Adipocyte (in vitro differentiated cells): ENCODE measurements around the gene STOM.

Experiments
- DNase-seq: peaks from one replicate; pipeline ENCODE4 v3.0.0-alpha.2; 2015; ENCODE audit warnings: low read depth
- H3K27me3 ChIP-seq: replicated peaks from 2 replicates; pipeline ENCODE4 v1.7.0; 2013; ENCODE audit warnings: mild to moderate bottlenecking, low read length, moderate library complexity; ENCODE audit not compliant: control insufficient read depth, insufficient read depth
- H3K36me3 ChIP-seq: 2 replicates; pipeline ENCODE4 v1.7.0; 2013; ENCODE audit warnings: low read length, mild to moderate bottlenecking, moderate library complexity; ENCODE audit not compliant: control insufficient read depth, insufficient read depth, severe bottlenecking
- H3K4me1 ChIP-seq: 2 replicates; pipeline ENCODE4 v1.7.0; 2013; ENCODE audit warnings: mild to moderate bottlenecking, low read length, moderate library complexity; ENCODE audit not compliant: control insufficient read depth, insufficient read depth
- H3K4me3 ChIP-seq: 2 replicates; pipeline ENCODE4 v1.7.0; 2013; ENCODE audit warnings: mild to moderate bottlenecking, low read length, moderate library complexity
- H3K9ac ChIP-seq: 2 replicates; pipeline ENCODE4 v1.7.0; 2013; ENCODE audit warnings: mild to moderate bottlenecking, low read length, moderate library complexity
- H3K9me3 ChIP-seq: 2 replicates; pipeline ENCODE4 v1.7.0; 2013; ENCODE audit warnings: mild to moderate bottlenecking, low read length, moderate library complexity; ENCODE audit not compliant: control insufficient read depth

Gene STOM

DNA sequence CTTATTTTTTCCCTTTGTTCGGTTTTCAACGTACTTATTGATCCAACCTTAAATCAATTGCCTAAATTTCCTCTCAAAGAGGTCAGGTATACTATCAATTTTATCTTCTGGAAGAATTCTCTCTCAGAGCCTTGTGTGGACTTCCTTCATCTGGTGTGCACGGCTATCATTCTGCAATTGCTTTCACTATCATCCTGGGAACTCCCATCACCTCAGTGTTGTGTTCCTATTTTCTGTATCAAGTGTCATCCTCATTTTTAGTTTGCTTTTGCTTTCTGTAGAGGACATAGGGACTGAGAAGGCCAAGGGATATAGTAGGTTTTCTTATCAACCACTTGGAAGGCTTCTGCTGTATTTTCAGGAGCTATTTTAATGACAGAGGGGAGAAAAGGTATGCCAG, 11.3 kb downstream of the STOM start:
- DNase-seq: no peak
- Histone ChIP-seq H3K4me3 (peak overlapping the region; percentile 35), H3K27me3 (no peaks in the 10 kb centered on the region), H3K36me3 (peaks cover 37% of the 10 kb centered on the region), H3K9ac (peak overlapping the region; percentile 30), H3K4me1 (peaks cover 56% of the 10 kb centered on the region), H3K9me3 (no peaks in the 10 kb centered on the region)

DNA sequence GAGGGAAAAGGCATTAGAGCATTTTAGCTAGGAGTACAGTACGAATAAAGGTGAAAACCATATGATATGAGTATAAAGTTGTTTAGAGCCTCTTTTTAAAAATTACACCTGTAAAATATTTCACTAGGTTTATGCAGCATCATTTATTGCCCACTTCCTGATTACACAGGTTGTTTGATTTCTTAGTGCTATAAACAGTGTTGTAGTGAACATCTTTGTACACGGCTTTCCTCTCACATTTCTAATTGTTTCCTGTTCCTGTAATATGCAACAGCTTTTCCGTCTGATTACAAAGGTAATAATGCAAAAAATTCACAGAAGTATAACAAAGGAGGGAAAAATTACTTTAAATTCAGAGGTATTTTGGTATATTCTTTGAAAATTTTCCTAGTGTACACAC, 13.0 kb downstream of the STOM start:
- H3K4me1 ChIP-seq: peaks cover 41% of the 10 kb centered on the region
- no peak for DNase-seq
- H3K36me3 ChIP-seq: peaks cover 55% of the 10 kb centered on the region
- no peaks in the 10 kb centered on the region for H3K9me3 ChIP-seq
- no peaks in the 10 kb centered on the region for H3K27me3 ChIP-seq
- no peak overlapping the region for H3K9ac ChIP-seq
- no peak overlapping the region for H3K4me3 ChIP-seq

DNA sequence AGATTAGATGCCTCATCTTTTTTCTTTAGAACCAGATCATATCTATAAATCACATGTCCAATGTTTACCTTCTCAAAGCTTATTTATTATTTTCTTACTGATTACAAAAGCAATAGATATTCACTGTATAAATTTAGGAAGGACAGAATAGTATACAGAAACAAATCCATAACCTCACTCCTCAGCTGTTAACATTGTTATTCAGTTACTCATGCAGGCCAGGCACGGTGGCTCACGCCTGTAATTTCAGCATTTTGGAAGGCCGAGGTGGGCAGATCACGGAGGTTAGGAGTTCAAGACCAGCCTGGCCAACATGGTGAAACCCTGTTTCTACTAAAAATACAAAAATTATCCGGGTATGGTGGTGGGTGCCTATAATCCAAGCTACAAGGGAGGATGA, 15.3 kb downstream of the STOM start:
- Histone ChIP-seq H3K9me3 (no peaks in the 10 kb centered on the region), H3K4me1 (peaks cover 37% of the 10 kb centered on the region), H3K9ac (no peak overlapping the region), H3K36me3 (peaks cover 77% of the 10 kb centered on the region), H3K27me3 (no peaks in the 10 kb centered on the region), H3K4me3 (no peak overlapping the region)
- DNase-seq: no peak

DNA sequence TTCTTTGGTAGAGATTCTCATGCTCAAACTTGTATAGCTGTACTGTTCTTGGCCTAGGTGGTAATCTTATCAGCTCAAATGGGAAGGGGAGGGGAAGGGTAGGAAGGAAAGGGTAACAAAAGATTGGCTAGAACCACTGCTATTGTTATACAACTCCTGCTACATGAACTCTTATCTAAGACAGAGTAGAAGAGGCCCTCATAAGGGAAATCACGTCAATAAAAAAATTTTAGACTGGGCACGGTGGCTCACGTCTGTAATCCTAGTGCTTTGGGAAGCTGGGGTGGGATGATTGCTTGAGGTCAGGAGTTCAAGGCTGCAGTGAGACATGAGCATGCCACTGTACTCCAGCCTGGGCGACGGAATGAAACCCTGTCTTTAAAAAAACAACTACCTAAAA, 15.9 kb downstream of the STOM start:
- Histone ChIP-seq H3K36me3 (peaks cover 83% of the 10 kb centered on the region), H3K4me3 (no peak overlapping the region), H3K9me3 (no peaks in the 10 kb centered on the region), H3K27me3 (no peaks in the 10 kb centered on the region), H3K4me1 (peaks cover 31% of the 10 kb centered on the region), H3K9ac (no peak overlapping the region)
- DNase-seq: no peak

DNA sequence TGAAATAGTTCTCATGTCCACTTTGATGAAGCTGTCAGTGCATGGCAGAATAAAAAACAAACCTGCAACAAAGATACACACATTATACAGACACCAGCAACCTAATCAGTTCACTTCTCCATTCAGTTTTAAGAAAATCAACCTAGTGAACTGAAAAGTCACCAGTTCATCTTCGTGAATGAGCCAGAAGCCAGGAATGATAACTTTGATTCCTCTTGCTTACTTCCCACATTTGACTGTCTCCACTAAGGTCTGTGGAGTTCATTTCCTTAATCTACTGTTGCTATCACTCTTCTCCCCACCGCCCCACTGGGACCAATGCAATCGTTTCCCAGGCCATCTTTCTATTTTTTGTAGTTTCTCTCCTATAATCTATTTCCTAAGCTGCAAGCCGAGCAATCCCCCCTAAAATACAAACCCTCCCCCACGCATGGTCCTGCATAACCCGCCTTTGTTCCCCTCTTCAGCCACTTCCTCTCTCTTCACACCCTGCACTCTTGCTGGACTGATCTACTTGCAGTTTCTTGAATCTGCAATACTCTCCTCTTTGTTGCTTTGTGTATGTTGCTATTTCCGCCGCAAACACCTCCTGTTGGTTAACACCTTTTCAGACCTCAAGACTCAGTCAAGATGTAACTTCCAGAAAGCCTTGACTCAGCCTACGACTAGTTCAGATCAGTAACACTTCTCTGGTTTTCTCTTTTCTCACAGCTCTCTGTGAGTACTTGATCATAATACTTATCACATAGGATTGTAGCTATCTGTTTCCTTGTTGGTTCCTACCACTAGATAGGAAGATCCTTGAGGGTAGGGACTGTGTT, 16.6 kb downstream of the STOM start:
- peaks cover 83% of the 10 kb centered on the region for H3K36me3 ChIP-seq
- H3K4me3 ChIP-seq: no peak overlapping the region
- DNase-seq: no peak
- no peaks in the 10 kb centered on the region for H3K27me3 ChIP-seq
- H3K9ac ChIP-seq: no peak overlapping the region
- H3K9me3 ChIP-seq: no peaks in the 10 kb centered on the region
- H3K4me1 ChIP-seq: peaks cover 24% of the 10 kb centered on the region

DNA sequence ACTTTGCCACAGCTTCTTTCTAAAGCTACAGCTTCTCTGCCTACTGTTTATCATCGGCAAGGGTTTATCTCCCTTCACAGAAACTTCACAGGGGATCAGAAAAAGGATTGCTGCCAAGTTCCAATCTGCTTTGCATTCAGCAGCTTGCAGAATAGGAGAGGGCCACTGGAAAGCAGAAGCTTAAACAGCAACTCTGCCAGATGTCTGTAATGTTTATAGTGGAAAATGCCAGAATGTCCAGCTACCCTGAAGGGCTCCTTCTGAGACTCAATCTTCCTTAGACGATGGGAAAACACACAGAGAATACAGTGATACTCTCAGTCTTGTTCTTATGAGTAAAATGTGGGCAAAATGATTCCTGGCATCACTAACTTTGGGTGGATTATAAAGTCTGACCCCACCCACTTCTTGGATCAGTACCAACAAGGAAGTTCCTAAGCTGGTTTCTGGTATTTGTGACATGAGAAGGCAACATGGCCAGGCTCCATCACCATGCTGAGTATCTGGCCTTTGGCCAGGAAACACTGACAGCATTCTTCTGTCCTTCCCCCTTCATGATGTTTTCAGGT, 19.0 kb downstream of the STOM start:
- Histone ChIP-seq H3K4me3 (peak overlapping the region; percentile 10), H3K36me3 (peaks cover 97% of the 10 kb centered on the region), H3K9me3 (no peaks in the 10 kb centered on the region), H3K4me1 (peaks cover 20% of the 10 kb centered on the region), H3K9ac (peak overlapping the region; percentile 55), H3K27me3 (no peaks in the 10 kb centered on the region)
- peak; percentile 95 for DNase-seq

DNA sequence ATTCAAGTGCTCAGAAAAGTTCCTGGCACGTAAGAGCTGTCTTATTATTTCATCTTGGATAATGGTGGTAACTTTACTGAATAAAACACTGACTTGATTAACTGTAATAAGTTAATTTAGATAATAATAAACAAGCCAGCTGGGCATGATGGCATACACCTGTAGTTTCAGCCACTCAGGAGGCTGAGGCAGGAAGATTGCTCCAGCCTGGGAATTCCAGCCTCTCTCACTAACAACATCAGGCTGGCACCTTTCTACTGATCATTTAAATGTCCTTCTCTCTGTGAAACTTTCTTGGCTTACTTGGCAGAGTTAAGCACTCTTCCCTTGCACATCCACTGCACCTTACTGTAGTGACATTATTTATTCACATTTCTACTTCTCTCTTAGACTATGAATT, 20.0 kb downstream of the STOM start:
- Histone ChIP-seq H3K4me1 (peaks cover 19% of the 10 kb centered on the region), H3K36me3 (peaks cover 98% of the 10 kb centered on the region), H3K9ac (no peak overlapping the region), H3K27me3 (no peaks in the 10 kb centered on the region), H3K9me3 (no peaks in the 10 kb centered on the region), H3K4me3 (no peak overlapping the region)
- DNase-seq: no peak

DNA sequence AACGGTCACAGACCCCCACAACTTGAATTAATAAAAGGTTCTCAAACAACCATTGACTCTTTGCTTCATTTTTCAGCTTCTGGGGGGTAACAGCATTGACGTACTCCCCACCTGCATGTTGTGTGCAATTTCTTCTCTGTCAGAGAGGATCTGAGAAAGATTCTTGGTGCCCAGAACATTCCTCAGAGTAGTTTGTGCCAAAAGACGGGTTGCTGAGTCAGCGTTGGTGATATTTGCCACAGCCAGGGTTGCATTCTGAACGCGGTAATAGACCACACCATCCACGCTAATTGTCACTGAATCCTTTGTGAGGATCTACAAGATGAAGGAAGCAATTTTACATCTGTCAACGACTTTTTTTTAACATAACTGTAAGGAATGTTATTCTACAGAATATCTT, 21.0 kb downstream of the STOM start:
- peaks cover 19% of the 10 kb centered on the region for H3K4me1 ChIP-seq
- no peaks in the 10 kb centered on the region for H3K9me3 ChIP-seq
- H3K4me3 ChIP-seq: no peak overlapping the region
- no peak for DNase-seq
- H3K27me3 ChIP-seq: no peaks in the 10 kb centered on the region
- H3K9ac ChIP-seq: no peak overlapping the region
- H3K36me3 ChIP-seq: peaks cover 99% of the 10 kb centered on the region

DNA sequence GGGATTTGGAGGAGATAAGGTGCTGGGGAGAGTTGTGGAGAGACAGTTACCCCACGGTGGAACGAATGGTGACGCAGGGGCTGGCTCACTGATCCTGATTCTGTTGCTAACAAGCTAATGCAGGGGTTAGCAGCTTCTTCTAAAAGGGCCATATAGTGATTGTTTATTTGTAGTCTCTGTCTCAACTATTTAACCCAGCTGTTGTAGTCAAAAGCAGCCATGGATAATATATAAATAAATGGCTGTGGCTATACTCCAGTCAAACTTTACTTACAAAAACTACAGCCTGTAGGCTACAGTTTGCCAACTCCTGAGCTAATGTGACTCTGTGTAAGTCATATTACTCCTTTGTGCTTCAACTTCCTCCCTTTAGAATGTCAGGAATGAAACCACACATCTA, 21.8 kb downstream of the STOM start:
- peaks cover 19% of the 10 kb centered on the region for H3K4me1 ChIP-seq
- H3K9ac ChIP-seq: no peak overlapping the region
- no peak for DNase-seq
- no peaks in the 10 kb centered on the region for H3K27me3 ChIP-seq
- no peaks in the 10 kb centered on the region for H3K9me3 ChIP-seq
- peaks cover 99% of the 10 kb centered on the region for H3K36me3 ChIP-seq
- no peak overlapping the region for H3K4me3 ChIP-seq

DNA sequence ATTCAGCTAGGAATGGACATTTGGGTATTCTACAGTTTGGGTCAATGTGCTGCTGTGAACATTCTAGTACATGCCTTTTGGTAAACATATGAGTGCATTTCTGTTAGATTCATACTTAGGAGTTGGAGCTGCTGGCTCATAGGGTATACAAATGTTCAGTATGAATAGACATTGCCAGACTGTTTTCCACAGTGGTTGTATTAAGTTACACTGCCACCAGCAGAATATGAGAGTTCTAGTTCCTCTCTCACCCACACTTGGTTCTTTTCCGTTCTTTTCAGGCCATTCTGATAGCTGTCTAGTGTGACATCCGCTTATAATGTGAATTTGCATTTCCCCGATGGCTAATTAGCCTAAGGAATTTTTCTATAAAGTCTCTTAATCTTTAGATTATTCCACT, 25.0 kb downstream of the STOM start:
- H3K9ac ChIP-seq: no peak overlapping the region
- no peak overlapping the region for H3K4me3 ChIP-seq
- H3K36me3 ChIP-seq: peaks cover 95% of the 10 kb centered on the region
- no peaks in the 10 kb centered on the region for H3K27me3 ChIP-seq
- H3K9me3 ChIP-seq: no peaks in the 10 kb centered on the region
- peaks cover 7% of the 10 kb centered on the region for H3K4me1 ChIP-seq
- DNase-seq: no peak

DNA sequence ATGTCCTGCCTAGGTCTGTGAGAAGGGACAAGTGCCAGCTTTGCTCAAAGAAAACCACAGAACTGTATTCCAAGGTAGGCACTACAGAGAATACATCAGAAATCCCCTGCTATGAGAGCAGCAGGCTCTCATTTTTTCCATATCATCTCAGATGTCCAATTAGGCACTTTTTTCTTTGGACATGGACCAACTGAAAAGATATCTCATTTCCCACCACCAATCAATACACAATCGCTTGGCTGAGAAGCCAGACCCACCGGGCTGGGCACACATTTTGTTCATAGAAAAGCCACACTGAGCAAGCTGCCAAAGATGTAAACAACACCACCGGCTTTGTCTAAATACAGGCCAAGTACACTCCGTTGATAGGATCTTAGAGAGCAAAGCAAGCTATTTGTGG, 25.9 kb downstream of the STOM start:
- Histone ChIP-seq H3K9me3 (no peaks in the 10 kb centered on the region), H3K27me3 (no peaks in the 10 kb centered on the region), H3K9ac (no peak overlapping the region), H3K4me3 (no peak overlapping the region), H3K36me3 (peaks cover 95% of the 10 kb centered on the region), H3K4me1 (peaks cover 8% of the 10 kb centered on the region)
- no peak for DNase-seq
